Spleen (tissue), 11 donors: Measurements from ENCODE around the gene MECP2. TPM values are rescaled to one million over a fixed set of nuclear protein-coding genes. Genes with fewer than 3 reads are reported as not detected.

Experiments
- DNase-seq: peaks from one replicate; pipeline ENCODE4 v3.0.0-alpha.2; 2020
- H3K27ac ChIP-seq, 8 donors: fragments of 200-600 bp; sonication (generic) in 7 of 8; 1 replicate in 4 of 8; 2 replicates in 4 of 8; pipeline versions ENCODE4 v1.5.0 to v1.8.0; 2016 to 2021; ENCODE audit warnings: inconsistent platforms in 4 of 8, mild to moderate bottlenecking in 4 of 8, moderate library complexity in 1 of 8
- H3K27me3 ChIP-seq, 7 donors: fragments of 200-600 bp; sonication (generic) in 6 of 7; replicated peaks in 1 of 7; 1 replicate in 4 of 7; 2 replicates in 3 of 7; pipeline versions ENCODE4 v1.5.0 to v1.8.0; 2016 to 2021; ENCODE audit warnings: inconsistent platforms in 3 of 7, mild to moderate bottlenecking in 1 of 7
- H3K36me3 ChIP-seq, 6 donors: fragments of 200-600 bp; sonication (generic) in 5 of 6; 1 replicate in 4 of 6; 2 replicates in 2 of 6; pipeline versions ENCODE4 v1.5.0 to v1.8.0; 2016 to 2021; ENCODE audit warnings: inconsistent platforms in 2 of 6
- H3K4me1 ChIP-seq, 6 donors: fragments of 200-600 bp; sonication (generic) in 5 of 6; 1 replicate in 3 of 6; 2 replicates in 3 of 6; pipeline versions ENCODE4 v1.5.0 to v1.8.0; 2016 to 2021; ENCODE audit warnings: inconsistent platforms in 3 of 6
- H3K4me3 ChIP-seq, 8 donors: fragments of 200-600 bp; sonication (generic) in 7 of 8; 1 replicate in 4 of 8; 2 replicates in 4 of 8; pipeline versions ENCODE4 v1.5.0 to v1.8.0; 2016 to 2021; ENCODE audit warnings: inconsistent platforms in 4 of 8, mild to moderate bottlenecking in 4 of 8, moderate library complexity in 2 of 8
- H3K9me3 ChIP-seq, 8 donors: fragments of 200-600 bp; sonication (generic) in 7 of 8; 1 replicate in 4 of 8; 2 replicates in 4 of 8; pipeline versions ENCODE4 v1.5.0 to v1.8.0; 2016 to 2021; ENCODE audit warnings: inconsistent platforms in 4 of 8
- CTCF ChIP-seq, 11 experiments: fragments of 200-600 bp in 7 of 11; fragments of 450-650 bp in 4 of 11; sonication (generic) in 4 of 11; IDR thresholded peaks in 8 of 11; conservative IDR thresholded peaks in 3 of 11; 1 replicate in 7 of 11; 2 replicates in 4 of 11; pipeline versions ENCODE4 v1.4.0 to v1.8.0; 2016 to 2021; ENCODE audit warnings: antibody characterized with exemption in 11 of 11, inconsistent platforms in 4 of 11, mild to moderate bottlenecking in 1 of 11
- POLR2A ChIP-seq, 3 donors: fragments of 450-650 bp; IDR thresholded peaks; one replicate each; pipeline ENCODE4 v1.5.1; 2017; ENCODE audit warnings: antibody characterized with exemption in 3 of 3, mild to moderate bottlenecking in 1 of 3
- POLR2AphosphoS5 ChIP-seq, 3 donors: sonication (generic); formaldehyde crosslinking; IDR thresholded peaks; one replicate each; pipeline ENCODE4 v1.5.1; 2017; ENCODE audit warnings: antibody characterized with exemption in 3 of 3
- WGBS, 5 donors: extraction: QIAGEN DNeasy Blood & Tissue Kit in 3 of 5; methylation state at CpG; one replicate each; pipeline versions ENCODE4 v1.1.5 to v1.1.7; 2013 to 2018; 5-methylcytosine and 5-hydroxymethylcytosine counted together
- intact Hi-C: fragments of 100-400 bp; cut with DNase I; formaldehyde crosslinking; loops from one replicate; pipeline ENCODE4 v1.15.0; 2023; ENCODE audit warnings: low total_unique reads
- polyA plus RNA-seq, 3 donors: library from polyadenylated mRNA; stranded (reverse); fragments of 200-250 nt; gene quantifications; one replicate each; pipeline ENCODE4 v1.2.1, GENCODE V29; 2013
- total RNA-seq, 7 donors: library from RNA; depleted of rRNA in 3 of 7; stranded (reverse); fragments of >200 nt in 3 of 7; fragmentation: NEBNext Ultra II Directional in 4 of 7; extraction: Animal tissue kit (Norgen Biotek cat#: 25700) in 4 of 7; gene quantifications; one replicate each; pipeline versions ENCODE4 v1.1.0 to v1.2.1, GENCODE V29; 2016 to 2021
- donor health status: healthy with polysubstance abuse.
- donor health status: DM: no; HTN: no; CAD: no; lungs with moderate emphysema.
- donor health status: DM: no; HTN: no; CAD: no.
- donor health status: Bipolar disorder and iron deficiency.
- donor health status: healthy.
- donor health status: DM: no; HTN: no; CAD: no.
- donor health status: DM: yes; HTN: yes; CAD: no.

MECP2 gene
- total and polyA plus RNA-seq, 10 donors: 15.2 to 104 (median 71.5) TPM

GRCh38 chrX:154125391-154126040, 28.0 kb upstream of the MECP2 start:
- WGBS, 5 donors: 57 to 75% (median 72%) methylated on average over 1 to 30 of the region's 30 CpGs
- Histone ChIP-seq H3K27me3 (no peaks in the 10 kb centered on the region), H3K4me3 (no peak overlapping the region), H3K4me1 (peaks cover 0 to 31% (median 23%) of the 10 kb centered on the region in 6 donors), H3K36me3 (no peaks in the 10 kb centered on the region), H3K27ac (no peak overlapping the region), H3K9me3 (no peaks in the 10 kb centered on the region)
- no peak for TF ChIP-seq CTCF (IDR thresholded peaks at IDR 0.05 in 8 of 11, conservative IDR thresholded peaks at IDR 0.05 in 3 of 11)
- no peak for TF ChIP-seq POLR2AphosphoS5 (IDR thresholded peaks at IDR 0.05)
- TF ChIP-seq POLR2A (IDR thresholded peaks at IDR 0.05): no peak
- intact Hi-C loops: no loop called here
- DNase-seq: no peak

DNA sequence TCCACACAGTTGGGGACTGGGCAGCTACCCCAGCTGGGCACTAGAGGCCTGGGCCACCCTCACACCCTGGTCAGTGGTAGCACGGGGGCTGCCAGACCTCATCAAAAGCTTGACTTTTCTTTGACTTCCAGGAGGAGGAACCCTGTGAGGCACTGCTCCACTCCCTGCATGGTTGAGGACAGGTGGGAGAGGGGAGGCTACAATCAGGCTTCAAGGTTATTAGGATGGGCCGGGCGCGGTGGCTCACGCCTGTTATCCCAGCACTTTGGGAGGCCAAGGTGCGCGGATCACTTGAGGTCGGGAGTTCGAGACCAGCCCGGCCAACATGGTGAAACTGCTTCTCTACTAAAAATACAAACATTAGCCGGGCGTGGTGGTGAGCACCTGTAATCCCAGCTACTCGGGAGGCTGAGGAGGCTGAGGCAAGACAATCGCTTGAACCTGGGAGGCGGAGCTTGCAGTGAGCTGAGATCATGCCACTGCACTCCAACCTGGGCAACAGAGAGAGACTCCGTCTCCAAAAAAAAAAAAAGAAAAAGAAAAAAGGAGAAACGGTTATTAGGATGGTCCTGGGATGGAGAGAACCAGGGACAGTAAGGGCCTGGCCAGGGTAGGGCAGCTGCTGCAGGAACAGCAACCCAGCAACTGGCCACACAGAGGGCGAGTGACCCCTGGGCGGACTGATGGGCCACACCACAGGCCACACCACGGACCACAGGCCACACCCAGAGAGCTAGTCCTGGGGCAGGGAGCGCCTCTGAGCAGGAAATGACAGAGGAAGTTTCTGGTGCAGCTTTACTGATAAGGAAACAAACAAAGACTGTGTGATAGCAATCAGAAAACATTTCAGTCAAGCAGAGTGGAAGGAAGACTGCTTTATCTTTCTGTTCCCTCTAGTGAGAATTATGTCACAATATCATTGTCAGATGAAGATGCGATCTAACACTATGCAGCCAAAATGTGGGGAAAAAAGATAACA, 26.0 kb upstream of the MECP2 start:
- TF ChIP-seq POLR2A (IDR thresholded peaks at IDR 0.05): no peak
- TF ChIP-seq POLR2AphosphoS5 (IDR thresholded peaks at IDR 0.05): peak; percentile 67 to 72 (median 69)
- Histone ChIP-seq H3K9me3 (no peaks in the 10 kb centered on the region), H3K4me3 (peak overlapping the region in 1 of 8 donors; percentile 27), H3K27me3 (no peaks in the 10 kb centered on the region), H3K4me1 (peaks cover 0 to 31% (median 23%) of the 10 kb centered on the region in 6 donors), H3K27ac (peak overlapping the region in 7 of 8 donors; percentile 5 to 80 (median 55)), H3K36me3 (no peaks in the 10 kb centered on the region)
- intact Hi-C loops: no loop called here
- 57 to 75% (median 66%) methylated on average over 15 to 22 of the region's 22 CpGs for WGBS, 5 donors
- peak; percentile 88 for DNase-seq

GRCh38 chrX:154121961-154122360, 24.4 kb upstream of the MECP2 start:
- no peak for TF ChIP-seq CTCF (IDR thresholded peaks at IDR 0.05 in 8 of 11, conservative IDR thresholded peaks at IDR 0.05 in 3 of 11)
- no peak for TF ChIP-seq POLR2AphosphoS5 (IDR thresholded peaks at IDR 0.05)
- no peak for TF ChIP-seq POLR2A (IDR thresholded peaks at IDR 0.05)
- H3K27ac ChIP-seq: peak overlapping the region in 1 of 8 donors; percentile 1
- no peaks in the 10 kb centered on the region for H3K36me3 ChIP-seq
- no peak for DNase-seq
- peaks cover 0 to 6% (median 0%) of the 10 kb centered on the region in 8 donors for H3K9me3 ChIP-seq
- no peaks in the 10 kb centered on the region for H3K27me3 ChIP-seq
- H3K4me3 ChIP-seq: no peak overlapping the region
- intact Hi-C loops: no loop called here
- WGBS, 5 donors: 51 to 81% (median 59%) methylated on average over 5 to 11 of the region's 11 CpGs
- H3K4me1 ChIP-seq: peaks cover 0 to 31% (median 23%) of the 10 kb centered on the region in 6 donors

DNA sequence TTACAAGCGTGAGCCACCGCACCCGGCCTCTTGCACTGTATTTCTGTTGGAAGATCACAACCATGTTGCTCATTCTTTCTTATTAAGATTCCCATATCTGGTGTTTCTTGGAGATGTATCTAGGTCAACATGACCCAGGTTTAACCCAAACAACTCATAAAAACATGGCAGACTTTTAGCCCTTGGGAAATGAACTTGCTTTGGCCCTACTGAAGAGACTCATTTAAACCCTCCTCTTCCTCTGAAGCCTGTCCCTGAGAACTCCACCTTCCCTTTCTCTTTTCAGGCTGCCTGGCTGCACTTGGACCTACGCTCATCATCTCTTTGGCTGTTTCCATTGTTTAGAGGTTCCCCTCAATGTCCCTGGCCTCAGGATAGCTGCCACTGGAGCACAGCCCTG, 23.7 kb upstream of the MECP2 start:
- Histone ChIP-seq H3K9me3 (peaks cover 0 to 6% (median 0%) of the 10 kb centered on the region in 8 donors), H3K27me3 (no peaks in the 10 kb centered on the region), H3K27ac (no peak overlapping the region), H3K4me1 (peaks cover 0 to 31% (median 23%) of the 10 kb centered on the region in 6 donors), H3K36me3 (no peaks in the 10 kb centered on the region), H3K4me3 (no peak overlapping the region)
- TF ChIP-seq POLR2AphosphoS5 (IDR thresholded peaks at IDR 0.05) (no peak), POLR2A (IDR thresholded peaks at IDR 0.05) (no peak), CTCF (IDR thresholded peaks at IDR 0.05 in 8 of 11, conservative IDR thresholded peaks at IDR 0.05 in 3 of 11) (no peak)
- DNase-seq: no peak
- 88 to 100% (median 98%) methylated on average over 3 to 4 of the region's 4 CpGs for WGBS, 5 donors
- intact Hi-C loops: no loop called here
